GM23338 (cell line): ENCODE measurements around the gene CTDP1. TPM values are rescaled to one million over a fixed set of nuclear protein-coding genes. Genes with fewer than 3 reads are reported as not detected.

Experiments
- ATAC-seq: fragments of 200-7000 bp; cut with Tn5 transposase; 3 replicates; pipeline ENCODE4 v1.9.1; 2020
- DNase-seq: peaks from one replicate; pipeline ENCODE4 v3.0.0-alpha.2; 2015; ENCODE audit warnings: low spot score
- H2AFZ ChIP-seq: fragments of 200-600 bp; sonication (generic); 2 replicates; pipeline ENCODE4 v1.8.0; 2016; ENCODE audit warnings: antibody characterized with exemption, mild to moderate bottlenecking, moderate library complexity
- H3F3A ChIP-seq: fragments of 200-600 bp; sonication (generic); replicated peaks from 2 replicates; pipeline ENCODE4 v1.8.0; 2017; ENCODE audit warnings: antibody characterized with exemption, mixed run types, low read depth
- H3K27ac ChIP-seq: fragments of 200-600 bp; sonication (generic); 2 replicates; pipeline ENCODE4 v1.6.1; 2016; ENCODE audit warnings: low read depth
- H3K27me3 ChIP-seq: fragments of 200-600 bp; sonication (generic); 2 replicates; pipeline ENCODE4 v1.8.0; 2016; ENCODE audit warnings: mild to moderate bottlenecking, mixed run types, moderate library complexity; ENCODE audit not compliant: insufficient read depth
- H3K36me3 ChIP-seq: fragments of 200-600 bp; sonication (generic); 2 replicates; pipeline ENCODE4 v1.8.0; 2016; ENCODE audit warnings: mild to moderate bottlenecking; ENCODE audit not compliant: insufficient read depth
- H3K4me1 ChIP-seq: fragments of 200-600 bp; sonication (generic); 2 replicates; pipeline ENCODE4 v1.8.0; 2016; ENCODE audit warnings: mild to moderate bottlenecking, moderate library complexity; ENCODE audit not compliant: insufficient read depth
- H3K4me2 ChIP-seq: fragments of 200-600 bp; sonication (generic); 2 replicates; pipeline ENCODE4 v1.7.1; 2017; ENCODE audit warnings: mixed run types
- H3K4me3 ChIP-seq: fragments of 200-600 bp; sonication (generic); 2 replicates; pipeline ENCODE4 v1.6.1; 2016; ENCODE audit warnings: mixed run types
- H3K79me2 ChIP-seq: fragments of 200-600 bp; sonication (generic); replicated peaks from 2 replicates; pipeline ENCODE4 v1.8.0; 2017; ENCODE audit warnings: mild to moderate bottlenecking; ENCODE audit not compliant: insufficient read depth
- H3K9me2 ChIP-seq: fragments of 200-600 bp; sonication (generic); 2 replicates; pipeline ENCODE4 v1.8.0; 2017; ENCODE audit not compliant: insufficient read depth
- H4K20me1 ChIP-seq: fragments of 200-600 bp; sonication (generic); replicated peaks from 2 replicates; pipeline ENCODE4 v1.8.0; 2017; ENCODE audit warnings: mild to moderate bottlenecking; ENCODE audit not compliant: insufficient read depth
- H3K27ac Mint-ChIP-seq: 2 replicates; pipeline ENCODE4 v1.8.0; 2020; ENCODE audit warnings: inconsistent platforms, mild to moderate bottlenecking, moderate library complexity, mixed read lengths
- H3K27me3 Mint-ChIP-seq: 3 replicates; pipeline ENCODE4 v1.8.0; 2022; ENCODE audit warnings: low read depth, mild to moderate bottlenecking, moderate library complexity, mixed read lengths, inconsistent platforms; ENCODE audit not compliant: insufficient read depth, poor library complexity
- H3K36me3 Mint-ChIP-seq: 3 replicates; pipeline ENCODE4 v1.8.0; 2021; ENCODE audit warnings: low read depth, mild to moderate bottlenecking, inconsistent platforms, moderate library complexity, mixed read lengths
- H3K4me1 Mint-ChIP-seq: 3 replicates; pipeline ENCODE4 v1.8.0; 2020; ENCODE audit warnings: mild to moderate bottlenecking, inconsistent platforms, mixed read lengths
- H3K4me3 Mint-ChIP-seq: 3 replicates; pipeline ENCODE4 v1.8.0; 2021; ENCODE audit warnings: moderate library complexity, mild to moderate bottlenecking, inconsistent platforms, mixed read lengths
- H3K9me3 Mint-ChIP-seq: 3 replicates; pipeline ENCODE4 v1.8.0; 2020; ENCODE audit warnings: moderate library complexity, mild to moderate bottlenecking, inconsistent platforms, mixed read lengths
- CREB1 ChIP-seq: fragments of 250-450 bp; sonication (Bioruptor Pico); IDR thresholded peaks from 2 replicates; pipeline ENCODE4 v1.5.0; 2020; ENCODE audit warnings: low read depth, mild to moderate bottlenecking, moderate library complexity
- CTCF ChIP-seq, 2 experiments: fragments of 200-600 bp in 1 of 2; sonication (generic) in 1 of 2; conservative IDR thresholded peaks; 2 replicates each; pipeline versions ENCODE4 v1.5.1 to v1.6.1; 2016 to 2017; ENCODE audit warnings: antibody characterized with exemption in 2 of 2, low read depth in 2 of 2, mild to moderate bottlenecking in 2 of 2, moderate library complexity in 1 of 2
- ETS1 ChIP-seq: IDR thresholded peaks from 2 replicates; pipeline ENCODE4 v1.6.1; 2016; ENCODE audit warnings: antibody characterized with exemption
- EZH2 ChIP-seq: fragments of 200-600 bp; sonication (generic); IDR thresholded peaks from one replicate; pipeline ENCODE4 v1.8.0; 2017; ENCODE audit warnings: antibody characterized with exemption, mild to moderate bottlenecking, low read depth; ENCODE audit not compliant: unreplicated experiment
- EZH2phosphoT487 ChIP-seq: fragments of 200-600 bp; sonication (generic); IDR thresholded peaks from one replicate; pipeline ENCODE4 v1.8.1; 2018; ENCODE audit warnings: antibody characterized with exemption; ENCODE audit not compliant: unreplicated experiment
- JUNB ChIP-seq: IDR thresholded peaks from one replicate; pipeline ENCODE4 v1.6.1; 2016; ENCODE audit warnings: antibody characterized with exemption; ENCODE audit not compliant: unreplicated experiment
- NANOG ChIP-seq: IDR thresholded peaks from 2 replicates; pipeline ENCODE4 v1.6.1; 2016; ENCODE audit warnings: antibody characterized with exemption, borderline replicate concordance
- POLR2AphosphoS5 ChIP-seq: IDR thresholded peaks from 2 replicates; pipeline ENCODE4 v1.6.1; 2016; ENCODE audit warnings: antibody characterized with exemption, low read depth
- REST ChIP-seq: IDR thresholded peaks from one replicate; pipeline ENCODE4 v1.6.1; 2018; ENCODE audit warnings: antibody characterized with exemption; ENCODE audit not compliant: unreplicated experiment
- STAT1 ChIP-seq: IDR thresholded peaks from one replicate; pipeline ENCODE4 v1.6.1; 2016; ENCODE audit warnings: antibody characterized with exemption; ENCODE audit not compliant: unreplicated experiment
- ZNF114 ChIP-seq: fragments of 250-450 bp; sonication (Bioruptor Pico); IDR thresholded peaks from 2 replicates; pipeline ENCODE4 v1.5.0; 2020; ENCODE audit warnings: mild to moderate bottlenecking, moderate library complexity
- ZNF331 ChIP-seq: fragments of 250-450 bp; sonication (Bioruptor Pico); IDR thresholded peaks from 2 replicates; pipeline ENCODE4 v1.5.0; 2020; ENCODE audit warnings: low read depth, mild to moderate bottlenecking, moderate library complexity
- ZNF462 ChIP-seq: fragments of 250-450 bp; sonication (Bioruptor Pico); IDR thresholded peaks from 2 replicates; pipeline ENCODE4 v1.5.0; 2020; ENCODE audit warnings: mild to moderate bottlenecking, moderate library complexity
- polyA plus RNA-seq: library from polyadenylated mRNA; unstranded; fragments of >200 nt; fragmentation: Nextera tagmentation; extraction: Ambion mirVana; gene quantifications from 2 replicates; pipeline ENCODE4 v1.2.1, GENCODE V29; 2016
- total RNA-seq: library from RNA; depleted of rRNA; stranded (reverse); fragments of >200 nt; shearing (Covaris generic); gene quantifications from 2 replicates; pipeline ENCODE4 v1.2.3, GENCODE V29; 2014

Gene CTDP1
- total and polyA plus RNA-seq, 2 experiments from 2014 or later = 9.4 to 51.6 TPM

- Histone ChIP-seq H3K27me3 (no peaks in the 10 kb centered on the region), H2AFZ (no peak overlapping the region), H3K79me2 (no peaks in the 10 kb centered on the region), H3F3A (0 out of 2 replicates have a peak, but pooled peaks cover 5% of the 10 kb centered on the region), H3K9me2 (no peaks in the 10 kb centered on the region), H3K27ac (no peak overlapping the region), H4K20me1 (peaks cover 8% of the 10 kb centered on the region), H3K4me1 (no peaks in the 10 kb centered on the region), H3K36me3 (no peaks in the 10 kb centered on the region), H3K4me2 (no peak overlapping the region), H3K4me3 (no peak overlapping the region)
- ATAC-seq = no peak
- peaks cover 23% of the 10 kb centered on the region for H3K36me3 Mint-ChIP-seq
- no peaks in the 10 kb centered on the region for H3K4me1 Mint-ChIP-seq
- H3K4me3 Mint-ChIP-seq = no peak overlapping the region
- TF ChIP-seq JUNB (no peak), CREB1 (CRISPR knock-in tag) (no peak), REST (no peak), STAT1 (no peak), POLR2AphosphoS5 (no peak), EZH2 (no peak), CTCF (conservative IDR thresholded peaks at IDR 0.05; ENCODE audit: low read depth in 2 of 2) (no peak), ZNF462 (no peak), NANOG (no peak), ETS1 (no peak), ZNF114 (CRISPR knock-in tag) (no peak), EZH2phosphoT487 (no peak), ZNF331 (CRISPR knock-in tag) (no peak)
- H3K27ac Mint-ChIP-seq = no peak overlapping the region
- H3K27me3 Mint-ChIP-seq = peaks cover 2% of the 10 kb centered on the region
- no peak for DNase-seq
- peaks cover 5% of the 10 kb centered on the region; the same call in 1 of the 3 replicates for H3K9me3 Mint-ChIP-seq
Measured at GRCh38 chr18:79755496-79756142, 76.0 kb downstream of the CTDP1 start.
